NB4 (cell line): Measurements from ENCODE around the gene RINT1.

Experiments used
- CTCF ChIP-seq: IDR thresholded peaks from one replicate; pipeline ENCODE4 v1.5.1; 2012; ENCODE audit warnings: low read depth, low read length
- MYC ChIP-seq: IDR thresholded peaks from 2 replicates; pipeline ENCODE4 v1.6.1; 2011; ENCODE audit warnings: low read depth, low read length
- POLR2A ChIP-seq: IDR thresholded peaks from 2 replicates; pipeline ENCODE4 v1.6.1; 2011; ENCODE audit warnings: mild to moderate bottlenecking; ENCODE audit not compliant: insufficient read length; ENCODE audit errors: extremely low read depth

- TF ChIP-seq POLR2A, result no peak
- no peak for TF ChIP-seq CTCF
- TF ChIP-seq MYC, result no peak
Observed at GRCh38 chr7:105502173-105502572, 29.8 kb upstream of the RINT1 start.
